Transverse colon (tissue), 4 donors: ENCODE data around the gene PRR29. TPM values are rescaled to one million over a fixed set of nuclear protein-coding genes. Genes with fewer than 3 reads are reported as not detected.
"Not testable (repeated sequence)": the region's sequence is repeated elsewhere in the genome, so short reads cannot be mapped to it uniquely, and the experiment has no call there.

ENCODE experiments used
- DNase-seq: peaks from one replicate; pipeline ENCODE4 v3.0.0-alpha.2; 2019
- H3K27ac ChIP-seq, 4 donors: fragments of 200-600 bp; sonication (generic); 2 replicates each; pipeline ENCODE4 v1.5.1; 2016 to 2018; ENCODE audit warnings: inconsistent platforms in 4 of 4
- H3K27me3 ChIP-seq: fragments of 200-600 bp; sonication (generic); 2 replicates; pipeline ENCODE4 v1.5.1; 2017; ENCODE audit warnings: inconsistent platforms
- H3K36me3 ChIP-seq, 4 donors: fragments of 200-600 bp; sonication (generic); 2 replicates each; pipeline ENCODE4 v1.5.1; 2017 to 2019; ENCODE audit warnings: inconsistent platforms in 4 of 4
- H3K4me1 ChIP-seq, 4 donors: fragments of 200-600 bp; sonication (generic); 2 replicates each; pipeline ENCODE4 v1.5.1; 2017 to 2020; ENCODE audit warnings: inconsistent platforms in 4 of 4
- H3K4me3 ChIP-seq, 4 donors: fragments of 200-600 bp; sonication (generic); 1 replicate in 1 of 4; 2 replicates in 3 of 4; pipeline versions ENCODE4 v1.5.1 to v1.6.1; 2017 to 2019; ENCODE audit warnings: inconsistent platforms in 4 of 4
- H3K9me3 ChIP-seq, 2 donors: fragments of 200-600 bp; sonication (generic); 2 replicates each; pipeline ENCODE4 v1.5.1; 2017 to 2019; ENCODE audit warnings: inconsistent platforms in 2 of 2
- CTCF ChIP-seq, 5 experiments: fragments of 200-600 bp in 3 of 5; fragments of 450-650 bp in 2 of 5; sonication (generic) in 3 of 5; IDR thresholded peaks; 1 replicate in 2 of 5; 2 replicates in 3 of 5; pipeline ENCODE4 v1.5.1; 2016 to 2017; ENCODE audit warnings: antibody characterized with exemption in 5 of 5, inconsistent platforms in 3 of 5, mild to moderate bottlenecking in 2 of 5, moderate library complexity in 1 of 5
- EP300 ChIP-seq: sonication (generic); formaldehyde crosslinking; IDR thresholded peaks from one replicate; pipeline ENCODE4 v1.6.1; 2017; ENCODE audit warnings: antibody characterized with exemption, low read depth
- POLR2A ChIP-seq: fragments of 450-650 bp; IDR thresholded peaks from one replicate; pipeline ENCODE4 v1.6.1; 2016; ENCODE audit warnings: antibody characterized with exemption, mild to moderate bottlenecking, moderate library complexity
- POLR2AphosphoS5 ChIP-seq, 3 donors: sonication (generic); formaldehyde crosslinking; IDR thresholded peaks; one replicate each; pipeline ENCODE4 v1.6.1; 2016; ENCODE audit warnings: antibody characterized with exemption in 3 of 3
- WGBS, 2 donors: methylation state at CpG; one replicate each; pipeline ENCODE4 v1.1.5; 2018; ENCODE audit warnings: low coverage in 1 of 2; 5-methylcytosine and 5-hydroxymethylcytosine counted together
- in situ Hi-C, 4 donors: fragments of 200-750 bp; cut with MboI; loops; one replicate each; pipeline versions ENCODE4 v1.15.0 to v1.15.1; 2017; ENCODE audit warnings: low sequenced_read_pairs in 3 of 4, low pct_ligation_motif_present in 1 of 4, low pct_unique_long_range_greater_than_20kb in 1 of 4
- intact Hi-C: fragments of 100-400 bp; cut with DNase I; formaldehyde crosslinking; loops from one replicate; pipeline ENCODE4 v1.15.1; 2023; ENCODE audit warnings: low total_unique reads
- total RNA-seq, 4 donors: library from RNA; depleted of rRNA; stranded (reverse); fragments of >200 nt; gene quantifications; one replicate each; pipeline ENCODE4 v1.1.0, GENCODE V29; 2016

Gene PRR29
- total RNA-seq, 4 donors from 2014 or later, result not detected

GRCh38 chr17:63975541-63976092, 22.5 kb upstream of the PRR29 start:
- Histone ChIP-seq H3K27ac (no peak overlapping the region), H3K4me1 (peaks cover 0 to 6% (median 3%) of the 10 kb centered on the region in 4 donors), H3K36me3 (no peaks in the 10 kb centered on the region), H3K9me3 (no peaks in the 10 kb centered on the region), H3K4me3 (no peak overlapping the region), H3K27me3 (no peaks in the 10 kb centered on the region)
- intact Hi-C loops, result no loop called here
- in situ Hi-C loops, result no loop called here
- no peak for TF ChIP-seq POLR2A
- no peak for TF ChIP-seq EP300
- no peak for TF ChIP-seq CTCF (IDR thresholded peaks at IDR 0.05)
- no peak for TF ChIP-seq POLR2AphosphoS5 (IDR thresholded peaks at IDR 0.05)
- WGBS, 2 donors, result 68 to 73% methylated on average over 2 of the region's 2 CpGs
- no peak for DNase-seq

- H3K9me3 ChIP-seq, result no peaks in the 10 kb centered on the region
- TF ChIP-seq POLR2A (no peak), EP300 (no peak), POLR2AphosphoS5 (IDR thresholded peaks at IDR 0.05) (no peak), CTCF (IDR thresholded peaks at IDR 0.05) (no peak)
- intact Hi-C loops, result no loop called here
- no peak overlapping the region for H3K27ac ChIP-seq
- H3K4me1 ChIP-seq, result peaks cover 0 to 9% (median 3%) of the 10 kb centered on the region in 4 donors
- no peaks in the 10 kb centered on the region for H3K36me3 ChIP-seq
- in situ Hi-C loops, result no loop called here
- no peak overlapping the region for H3K4me3 ChIP-seq
- no peak for DNase-seq
- WGBS, 2 donors, result 60 to 71% methylated on average over 1 to 3 of the region's 3 CpGs
- H3K27me3 ChIP-seq, result no peaks in the 10 kb centered on the region
Measured at GRCh38 chr17:63976702-63977101, 21.4 kb upstream of the PRR29 start.

GRCh38 chr17:63978272-63979200, 19.6 kb upstream of the PRR29 start:
- in situ Hi-C loops (no loop called here), intact Hi-C loops (no loop called here)
- Histone ChIP-seq H3K4me3 (no peak overlapping the region), H3K36me3 (no peaks in the 10 kb centered on the region), H3K27ac (no peak overlapping the region), H3K4me1 (peaks cover 0 to 9% (median 4%) of the 10 kb centered on the region in 4 donors), H3K27me3 (no peaks in the 10 kb centered on the region), H3K9me3 (no peaks in the 10 kb centered on the region)
- WGBS, 2 donors, result 68 to 75% methylated on average over 9 to 13 of the region's 13 CpGs
- TF ChIP-seq POLR2AphosphoS5 (IDR thresholded peaks at IDR 0.05) (no peak), EP300 (no peak), CTCF (IDR thresholded peaks at IDR 0.05) (no peak), POLR2A (no peak)
- no peak for DNase-seq

GRCh38 chr17:63982641-63983040, 15.5 kb upstream of the PRR29 start:
- H3K36me3 ChIP-seq, DNase-seq, H3K4me3 ChIP-seq, H3K27me3 ChIP-seq, intact Hi-C loops, H3K9me3 ChIP-seq, in situ Hi-C loops, H3K27ac ChIP-seq: not testable (repeated sequence)
- H3K4me1 ChIP-seq, result peaks cover 0 to 31% (median 9%) of the 10 kb centered on the region in 4 donors
- 82 to 89% methylated on average over 2 of the region's 2 CpGs for WGBS, 2 donors
